PC-3 (cell line): ENCODE results near the gene SPCS3.

Experiments
- CTCF ChIP-seq: fragments of 300-600 bp; sonication (generic); conservative IDR thresholded peaks from 2 replicates; pipeline ENCODE4 v1.5.1; 2017; ENCODE audit warnings: antibody characterized with exemption, low read depth, mild to moderate bottlenecking, low read length
- EZH2 ChIP-seq: fragments of 300-600 bp; sonication (generic); IDR thresholded peaks from one replicate; pipeline ENCODE4 v1.6.1; 2017; ENCODE audit warnings: antibody characterized with exemption, mild to moderate bottlenecking, low read length; ENCODE audit not compliant: unreplicated experiment

- TF ChIP-seq CTCF (no peak), EZH2 (no peak)
These were observed 45.3 kb upstream of the SPCS3 start for GRCh38 chr4:176274441-176274840.
